GM23338 (cell line): ENCODE results near the gene IGSF11.

Experiments used
- EZH2 ChIP-seq: fragments of 200-600 bp; sonication (generic); IDR thresholded peaks from one replicate; pipeline ENCODE4 v1.8.0; 2017; ENCODE audit warnings: antibody characterized with exemption, mild to moderate bottlenecking, low read depth; ENCODE audit not compliant: unreplicated experiment
- EZH2phosphoT487 ChIP-seq: fragments of 200-600 bp; sonication (generic); IDR thresholded peaks from one replicate; pipeline ENCODE4 v1.8.1; 2018; ENCODE audit warnings: antibody characterized with exemption; ENCODE audit not compliant: unreplicated experiment
- JUNB ChIP-seq: IDR thresholded peaks from one replicate; pipeline ENCODE4 v1.6.1; 2016; ENCODE audit warnings: antibody characterized with exemption; ENCODE audit not compliant: unreplicated experiment
- TF ChIP-seq, protein P1 (sequence below), 2 experiments: fragments of 200-600 bp in 1 of 2; sonication (generic) in 1 of 2; conservative IDR thresholded peaks; 2 replicates each; pipeline versions ENCODE4 v1.5.1 to v1.6.1; 2016 to 2017; ENCODE audit warnings: antibody characterized with exemption in 2 of 2, low read depth in 2 of 2, mild to moderate bottlenecking in 2 of 2, moderate library complexity in 1 of 2
- TF ChIP-seq, protein P2 (sequence below): IDR thresholded peaks from one replicate; pipeline ENCODE4 v1.6.1; 2018; ENCODE audit warnings: antibody characterized with exemption; ENCODE audit not compliant: unreplicated experiment

DNA sequence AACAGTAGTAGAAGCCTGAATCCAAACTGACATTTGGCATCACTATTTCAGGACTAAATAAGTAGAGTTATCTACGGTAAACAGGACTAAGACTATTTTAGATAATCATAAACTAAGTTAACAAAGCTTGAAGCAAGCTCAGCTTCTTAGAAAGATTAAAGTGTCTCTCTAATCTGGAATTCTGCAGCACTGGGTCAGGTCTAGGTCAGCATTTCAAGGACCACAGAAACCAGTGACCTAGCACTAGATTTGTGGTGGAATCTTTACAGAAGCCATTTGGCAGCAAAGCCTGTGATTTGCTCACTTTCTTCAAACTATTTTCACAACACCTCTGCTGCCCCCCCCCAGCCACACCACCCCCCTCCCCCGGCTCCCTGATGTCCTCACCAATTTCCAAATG is 37.5 kb downstream of the IGSF11 start:
- TF ChIP-seq, protein P1, sequence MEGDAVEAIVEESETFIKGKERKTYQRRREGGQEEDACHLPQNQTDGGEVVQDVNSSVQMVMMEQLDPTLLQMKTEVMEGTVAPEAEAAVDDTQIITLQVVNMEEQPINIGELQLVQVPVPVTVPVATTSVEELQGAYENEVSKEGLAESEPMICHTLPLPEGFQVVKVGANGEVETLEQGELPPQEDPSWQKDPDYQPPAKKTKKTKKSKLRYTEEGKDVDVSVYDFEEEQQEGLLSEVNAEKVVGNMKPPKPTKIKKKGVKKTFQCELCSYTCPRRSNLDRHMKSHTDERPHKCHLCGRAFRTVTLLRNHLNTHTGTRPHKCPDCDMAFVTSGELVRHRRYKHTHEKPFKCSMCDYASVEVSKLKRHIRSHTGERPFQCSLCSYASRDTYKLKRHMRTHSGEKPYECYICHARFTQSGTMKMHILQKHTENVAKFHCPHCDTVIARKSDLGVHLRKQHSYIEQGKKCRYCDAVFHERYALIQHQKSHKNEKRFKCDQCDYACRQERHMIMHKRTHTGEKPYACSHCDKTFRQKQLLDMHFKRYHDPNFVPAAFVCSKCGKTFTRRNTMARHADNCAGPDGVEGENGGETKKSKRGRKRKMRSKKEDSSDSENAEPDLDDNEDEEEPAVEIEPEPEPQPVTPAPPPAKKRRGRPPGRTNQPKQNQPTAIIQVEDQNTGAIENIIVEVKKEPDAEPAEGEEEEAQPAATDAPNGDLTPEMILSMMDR (conservative IDR thresholded peaks at IDR 0.05; ENCODE audit: low read depth in 2 of 2): no peak
- TF ChIP-seq EZH2 (no peak), EZH2phosphoT487 (no peak), JUNB (no peak)
- TF ChIP-seq, protein P2, sequence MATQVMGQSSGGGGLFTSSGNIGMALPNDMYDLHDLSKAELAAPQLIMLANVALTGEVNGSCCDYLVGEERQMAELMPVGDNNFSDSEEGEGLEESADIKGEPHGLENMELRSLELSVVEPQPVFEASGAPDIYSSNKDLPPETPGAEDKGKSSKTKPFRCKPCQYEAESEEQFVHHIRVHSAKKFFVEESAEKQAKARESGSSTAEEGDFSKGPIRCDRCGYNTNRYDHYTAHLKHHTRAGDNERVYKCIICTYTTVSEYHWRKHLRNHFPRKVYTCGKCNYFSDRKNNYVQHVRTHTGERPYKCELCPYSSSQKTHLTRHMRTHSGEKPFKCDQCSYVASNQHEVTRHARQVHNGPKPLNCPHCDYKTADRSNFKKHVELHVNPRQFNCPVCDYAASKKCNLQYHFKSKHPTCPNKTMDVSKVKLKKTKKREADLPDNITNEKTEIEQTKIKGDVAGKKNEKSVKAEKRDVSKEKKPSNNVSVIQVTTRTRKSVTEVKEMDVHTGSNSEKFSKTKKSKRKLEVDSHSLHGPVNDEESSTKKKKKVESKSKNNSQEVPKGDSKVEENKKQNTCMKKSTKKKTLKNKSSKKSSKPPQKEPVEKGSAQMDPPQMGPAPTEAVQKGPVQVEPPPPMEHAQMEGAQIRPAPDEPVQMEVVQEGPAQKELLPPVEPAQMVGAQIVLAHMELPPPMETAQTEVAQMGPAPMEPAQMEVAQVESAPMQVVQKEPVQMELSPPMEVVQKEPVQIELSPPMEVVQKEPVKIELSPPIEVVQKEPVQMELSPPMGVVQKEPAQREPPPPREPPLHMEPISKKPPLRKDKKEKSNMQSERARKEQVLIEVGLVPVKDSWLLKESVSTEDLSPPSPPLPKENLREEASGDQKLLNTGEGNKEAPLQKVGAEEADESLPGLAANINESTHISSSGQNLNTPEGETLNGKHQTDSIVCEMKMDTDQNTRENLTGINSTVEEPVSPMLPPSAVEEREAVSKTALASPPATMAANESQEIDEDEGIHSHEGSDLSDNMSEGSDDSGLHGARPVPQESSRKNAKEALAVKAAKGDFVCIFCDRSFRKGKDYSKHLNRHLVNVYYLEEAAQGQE: no peak
